Activated CD8-positive, alpha-beta memory T cell treated with anti-CD3 and anti-CD28 coated beads for 24 hours (primary cell): ENCODE data around the gene OMG.

ENCODE experiments used
- DNase-seq: peaks from one replicate; pipeline ENCODE4 v3.0.0-alpha.2; 2020

OMG gene

DNA sequence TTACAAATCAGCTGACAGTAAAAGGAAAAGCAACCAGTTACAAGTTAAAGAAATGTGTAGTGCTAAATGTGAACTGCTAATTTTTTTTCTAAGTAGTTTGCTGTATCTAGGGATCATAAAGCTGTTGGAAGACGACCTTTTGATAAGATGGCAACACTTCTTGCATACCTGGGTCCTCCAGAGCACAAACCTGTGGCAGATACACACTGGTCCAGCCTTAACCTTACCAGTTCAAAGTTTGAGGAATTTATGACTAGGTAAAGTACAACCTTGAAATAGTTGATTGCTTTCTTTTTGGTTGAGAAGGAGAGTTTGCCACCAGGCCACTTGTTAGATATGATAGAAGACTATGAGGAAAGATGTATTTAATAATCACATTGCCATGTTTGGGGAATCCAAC, 35.4 kb downstream of the OMG start:
- no peak for DNase-seq

GRCh38 chr17:31260151-31260550, 36.9 kb downstream of the OMG start:
- no peak for DNase-seq

GRCh38 chr17:31256936-31257335, 40.1 kb downstream of the OMG start:
- DNase-seq = no peak

GRCh38 chr17:31254654-31255053, 42.4 kb downstream of the OMG start:
- no peak for DNase-seq

GRCh38 chr17:31252741-31253140, 44.3 kb downstream of the OMG start:
- DNase-seq = no peak

GRCh38 chr17:31251970-31252328, 45.1 kb downstream of the OMG start:
- DNase-seq = no peak

- DNase-seq = no peak
Measured at GRCh38 chr17:31251105-31251969, 45.7 kb downstream of the OMG start.

DNA sequence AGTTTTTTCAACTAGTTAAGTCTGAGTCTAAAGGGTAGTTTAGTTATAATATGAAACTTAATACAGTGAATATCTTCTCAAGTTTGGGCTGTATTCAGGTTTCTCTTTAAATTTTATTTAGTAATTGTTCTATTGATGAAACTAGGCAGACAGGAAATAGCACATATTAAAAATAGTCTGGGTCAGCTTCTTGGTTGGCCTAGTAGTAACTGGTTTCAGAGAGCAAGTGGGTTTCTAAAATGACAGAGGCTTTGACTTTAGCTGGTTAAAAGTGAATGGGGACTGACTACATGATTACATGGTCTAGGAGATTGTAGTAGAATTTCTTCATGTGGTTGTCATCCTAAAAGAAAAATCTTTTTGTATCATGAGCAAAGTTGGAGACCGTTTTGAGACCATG, 46.8 kb downstream of the OMG start:
- DNase-seq = no peak

- DNase-seq = no peak
Measured at GRCh38 chr17:31249835-31250141, 47.3 kb downstream of the OMG start.

- no peak for DNase-seq
Measured at GRCh38 chr17:31248986-31249834, 47.8 kb downstream of the OMG start.
